HepG2 (cell line): ENCODE measurements around the gene TMEM190. TPM values are rescaled to one million over a fixed set of nuclear protein-coding genes. Genes with fewer than 3 reads are reported as not detected.
A peak's percentile ranks its signal among the peaks of the same experiment; 100 is the strongest.

Experiments
- AGO1 ChIP-seq: fragments of 200-400 bp; formaldehyde crosslinking; IDR thresholded peaks from 2 replicates; pipeline ENCODE4 v1.6.1; 2017; ENCODE audit warnings: mild to moderate bottlenecking, low read depth, low read length, moderate library complexity; ENCODE audit not compliant: poor library complexity, severe bottlenecking
- BCL6 ChIP-seq: IDR thresholded peaks from 2 replicates; pipeline ENCODE4 v1.6.1; 2016; ENCODE audit warnings: missing genetic modification reagents, missing compliant biosample characterization
- DMAP1 ChIP-seq: IDR thresholded peaks from 2 replicates; pipeline ENCODE4 v1.6.1; 2016
- EEA1 ChIP-seq: sonication (generic); formaldehyde crosslinking; IDR thresholded peaks from 2 replicates; pipeline ENCODE4 v1.5.1; 2020; ENCODE audit warnings: mild to moderate bottlenecking, missing genetic modification reagents, borderline replicate concordance
- ERF ChIP-seq: IDR thresholded peaks from 2 replicates; pipeline ENCODE4 v1.6.1; 2018; ENCODE audit warnings: missing biosample characterization, missing genetic modification reagents
- FIP1L1 ChIP-seq: fragments of 200-400 bp; formaldehyde crosslinking; IDR thresholded peaks from 2 replicates; pipeline ENCODE4 v1.6.1; 2018; ENCODE audit warnings: low read depth, mild to moderate bottlenecking, low read length, moderate library complexity, borderline replicate concordance; ENCODE audit not compliant: insufficient read depth
- HDAC6 ChIP-seq: fragments of 200-600 bp; sonication (generic); IDR thresholded peaks from 2 replicates; pipeline ENCODE4 v1.7.0; 2017; ENCODE audit warnings: mild to moderate bottlenecking, antibody characterized with exemption, low read length, low read depth
- HES4 ChIP-seq: sonication (generic); formaldehyde crosslinking; IDR thresholded peaks from 2 replicates; pipeline ENCODE4 v1.9.0; 2021; ENCODE audit warnings: mild to moderate bottlenecking, missing genetic modification reagents, borderline replicate concordance
- MAFK ChIP-seq, 2 experiments: IDR thresholded peaks in 1 of 2; conservative IDR thresholded peaks in 1 of 2; 2 replicates each; pipeline ENCODE4 v1.6.1; 2011; ENCODE audit warnings: improper control_type of control experiment in 2 of 2, low read length in 2 of 2
- REPIN1 ChIP-seq: sonication (generic); formaldehyde crosslinking; IDR thresholded peaks from 2 replicates; pipeline ENCODE4 v1.8.0; 2022; ENCODE audit warnings: missing genetic modification reagents, low read depth, mild to moderate bottlenecking, borderline replicate concordance
- RNF2 ChIP-seq: fragments of 450-650 bp; conservative IDR thresholded peaks from 2 replicates; pipeline ENCODE4 v1.6.1; 2016; ENCODE audit warnings: low read depth
- SIX4 ChIP-seq: sonication (generic); formaldehyde crosslinking; IDR thresholded peaks from 2 replicates; pipeline ENCODE4 v1.4.0; 2020; ENCODE audit warnings: missing genetic modification reagents
- SP140L ChIP-seq: sonication (generic); formaldehyde crosslinking; IDR thresholded peaks from 2 replicates; pipeline ENCODE4 v1.4.0; 2020; ENCODE audit warnings: missing genetic modification reagents, borderline replicate concordance
- SRSF9 ChIP-seq: fragments of 200-400 bp; formaldehyde crosslinking; IDR thresholded peaks from 2 replicates; pipeline ENCODE4 v1.6.1; 2018; ENCODE audit warnings: borderline replicate concordance, mild to moderate bottlenecking, low read depth, low read length; ENCODE audit not compliant: insufficient read depth, poor library complexity, severe bottlenecking
- STAT5B ChIP-seq: sonication (generic); formaldehyde crosslinking; IDR thresholded peaks from 2 replicates; pipeline ENCODE4 v1.4.0; 2020; ENCODE audit warnings: missing genetic modification reagents
- TCF7L2 ChIP-seq: IDR thresholded peaks from 2 replicates; pipeline ENCODE4 v1.6.1; 2011; ENCODE audit warnings: mild to moderate bottlenecking, low read depth, low read length, moderate library complexity
- TGIF2 ChIP-seq: IDR thresholded peaks from 2 replicates; pipeline ENCODE4 v1.6.1; 2016; ENCODE audit warnings: control low read depth, missing compliant biosample characterization
- ZFP62 ChIP-seq: sonication (generic); formaldehyde crosslinking; IDR thresholded peaks from 2 replicates; pipeline ENCODE4 v1.4.0; 2020; ENCODE audit warnings: missing genetic modification reagents
- ZNF619 ChIP-seq: sonication (generic); formaldehyde crosslinking; IDR thresholded peaks from 2 replicates; pipeline ENCODE4 v1.4.0; 2020; ENCODE audit warnings: mild to moderate bottlenecking, missing genetic modification reagents
- ZNF792 ChIP-seq: IDR thresholded peaks from 2 replicates; pipeline ENCODE4 v1.6.1; 2016
- polyA plus RNA-seq, 8 experiments: library from polyadenylated mRNA; depleted of rRNA in 3 of 8; stranded (reverse) in 7 of 8; unstranded in 1 of 8; fragments of >200 nt; fragmentation: Illumina TruSeq in 4 of 8; extraction: Trizol in 4 of 8; gene quantifications; 2 replicates each; pipeline versions ENCODE4 v1.2.1 to v1.2.3, GENCODE V29; 2011 to 2016; ENCODE audit warnings: low read depth in 4 of 8, missing spikeins in 1 of 8, mixed read lengths in 1 of 8; ENCODE audit not compliant: insufficient read depth in 1 of 8
- total RNA-seq, 5 experiments: library from RNA; depleted of rRNA; stranded (reverse); fragments of >200 nt; fragmentation: Illumina TruSeq; extraction: Trizol; gene quantifications; 2 replicates each; pipeline ENCODE4 v1.2.3, GENCODE V29; 2016; ENCODE audit warnings: low read depth in 1 of 5
- TF ChIP-seq, protein P1 (sequence below): IDR thresholded peaks from 2 replicates; pipeline ENCODE4 v1.6.1; 2016; ENCODE audit warnings: missing compliant biosample characterization, missing genetic modification reagents, borderline replicate concordance
- TF ChIP-seq, protein P2 (sequence below): sonication (generic); formaldehyde crosslinking; conservative IDR thresholded peaks from 2 replicates; pipeline ENCODE4 v1.4.0; 2020; ENCODE audit warnings: missing genetic modification reagents
- TF ChIP-seq, protein P3 (sequence below): sonication (generic); formaldehyde crosslinking; conservative IDR thresholded peaks from 2 replicates; pipeline ENCODE4 v1.5.0; 2020; ENCODE audit warnings: missing genetic modification reagents
- TF ChIP-seq, protein P4 (sequence below): sonication (generic); formaldehyde crosslinking; IDR thresholded peaks from 2 replicates; pipeline ENCODE4 v1.9.0; 2022; ENCODE audit warnings: low read depth, missing genetic modification reagents

TMEM190 gene
- total and polyA plus RNA-seq, 2 of the 13 experiments (the other 11 are each of a cell fraction or from before 2014, with no cell fraction given): 0.35 to 0.83 TPM

DNA sequence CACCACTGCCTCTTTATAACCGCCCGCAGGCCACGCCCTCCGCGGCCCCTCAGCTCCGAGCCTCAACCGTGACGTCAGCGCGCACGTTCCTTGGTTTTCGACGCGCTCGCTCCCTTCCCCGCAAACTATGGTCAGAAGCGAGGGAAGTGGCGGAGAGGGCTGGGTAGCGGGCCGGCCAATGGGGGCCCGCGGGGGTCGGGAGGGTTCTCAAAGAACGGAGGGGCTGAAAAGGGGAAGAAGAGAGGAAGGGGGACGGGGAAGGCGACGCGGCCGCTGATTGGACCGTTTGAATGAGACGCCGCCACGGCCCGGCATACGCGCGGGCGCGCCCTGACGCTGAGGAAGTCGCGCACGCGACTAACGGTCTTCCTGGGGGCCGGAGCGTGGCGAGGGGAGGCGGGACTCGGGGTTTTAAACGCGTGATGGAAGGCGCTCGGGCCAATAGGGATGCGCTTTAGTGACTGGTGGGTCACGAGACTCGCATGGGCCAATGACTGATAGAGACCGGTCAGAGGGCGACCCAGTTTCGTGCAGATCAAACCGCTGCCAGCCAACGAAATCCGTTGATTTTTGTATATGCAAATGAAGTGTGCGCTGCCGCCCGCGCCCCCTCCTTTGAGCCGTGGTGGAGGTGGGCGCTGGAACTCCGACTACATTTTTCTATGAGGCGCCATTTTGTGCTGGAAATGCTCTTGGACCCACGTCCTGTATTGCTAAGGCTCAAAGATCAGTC is 31.3 kb downstream of the TMEM190 start (continued):
- TF ChIP-seq HDAC6: no peak
- TF ChIP-seq TGIF2: no peak
- peak; percentile 69; the same call in 1 of the 2 replicates for TF ChIP-seq ERF (CRISPR knock-in tag)
- TF ChIP-seq BCL6: peak; percentile 27; the same call in 1 of the 2 replicates
- TF ChIP-seq ZNF792: no peak
- TF ChIP-seq, protein P1, sequence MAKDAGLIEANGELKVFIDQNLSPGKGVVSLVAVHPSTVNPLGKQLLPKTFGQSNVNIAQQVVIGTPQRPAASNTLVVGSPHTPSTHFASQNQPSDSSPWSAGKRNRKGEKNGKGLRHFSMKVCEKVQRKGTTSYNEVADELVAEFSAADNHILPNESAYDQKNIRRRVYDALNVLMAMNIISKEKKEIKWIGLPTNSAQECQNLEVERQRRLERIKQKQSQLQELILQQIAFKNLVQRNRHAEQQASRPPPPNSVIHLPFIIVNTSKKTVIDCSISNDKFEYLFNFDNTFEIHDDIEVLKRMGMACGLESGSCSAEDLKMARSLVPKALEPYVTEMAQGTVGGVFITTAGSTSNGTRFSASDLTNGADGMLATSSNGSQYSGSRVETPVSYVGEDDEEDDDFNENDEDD (CRISPR knock-in tag): peak; percentile 87
- TF ChIP-seq FIP1L1: no peak
- no peak for TF ChIP-seq STAT5B (CRISPR knock-in tag)
- TF ChIP-seq, protein P2, sequence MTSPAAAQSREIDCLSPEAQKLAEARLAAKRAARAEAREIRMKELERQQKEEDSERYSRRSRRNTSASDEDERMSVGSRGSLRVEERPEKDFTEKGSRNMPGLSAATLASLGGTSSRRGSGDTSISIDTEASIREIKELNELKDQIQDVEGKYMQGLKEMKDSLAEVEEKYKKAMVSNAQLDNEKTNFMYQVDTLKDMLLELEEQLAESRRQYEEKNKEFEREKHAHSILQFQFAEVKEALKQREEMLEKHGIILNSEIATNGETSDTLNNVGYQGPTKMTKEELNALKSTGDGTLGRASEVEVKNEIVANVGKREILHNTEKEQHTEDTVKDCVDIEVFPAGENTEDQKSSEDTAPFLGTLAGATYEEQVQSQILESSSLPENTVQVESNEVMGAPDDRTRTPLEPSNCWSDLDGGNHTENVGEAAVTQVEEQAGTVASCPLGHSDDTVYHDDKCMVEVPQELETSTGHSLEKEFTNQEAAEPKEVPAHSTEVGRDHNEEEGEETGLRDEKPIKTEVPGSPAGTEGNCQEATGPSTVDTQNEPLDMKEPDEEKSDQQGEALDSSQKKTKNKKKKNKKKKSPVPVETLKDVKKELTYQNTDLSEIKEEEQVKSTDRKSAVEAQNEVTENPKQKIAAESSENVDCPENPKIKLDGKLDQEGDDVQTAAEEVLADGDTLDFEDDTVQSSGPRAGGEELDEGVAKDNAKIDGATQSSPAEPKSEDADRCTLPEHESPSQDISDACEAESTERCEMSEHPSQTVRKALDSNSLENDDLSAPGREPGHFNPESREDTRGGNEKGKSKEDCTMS (CRISPR knock-in tag): no peak
- TF ChIP-seq EEA1 (CRISPR knock-in tag): no peak
- no peak for TF ChIP-seq ZNF619 (CRISPR knock-in tag)
- TF ChIP-seq, protein P3, sequence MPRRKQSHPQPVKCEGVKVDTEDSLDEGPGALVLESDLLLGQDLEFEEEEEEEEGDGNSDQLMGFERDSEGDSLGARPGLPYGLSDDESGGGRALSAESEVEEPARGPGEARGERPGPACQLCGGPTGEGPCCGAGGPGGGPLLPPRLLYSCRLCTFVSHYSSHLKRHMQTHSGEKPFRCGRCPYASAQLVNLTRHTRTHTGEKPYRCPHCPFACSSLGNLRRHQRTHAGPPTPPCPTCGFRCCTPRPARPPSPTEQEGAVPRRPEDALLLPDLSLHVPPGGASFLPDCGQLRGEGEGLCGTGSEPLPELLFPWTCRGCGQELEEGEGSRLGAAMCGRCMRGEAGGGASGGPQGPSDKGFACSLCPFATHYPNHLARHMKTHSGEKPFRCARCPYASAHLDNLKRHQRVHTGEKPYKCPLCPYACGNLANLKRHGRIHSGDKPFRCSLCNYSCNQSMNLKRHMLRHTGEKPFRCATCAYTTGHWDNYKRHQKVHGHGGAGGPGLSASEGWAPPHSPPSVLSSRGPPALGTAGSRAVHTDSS (CRISPR knock-in tag): no peak
- no peak for TF ChIP-seq HES4 (CRISPR knock-in tag)
- no peak for TF ChIP-seq MAFK (conservative IDR thresholded peaks at IDR 0.05 in 1 of 2, IDR thresholded peaks at IDR 0.05 in 1 of 2; ENCODE audit: low read length in 2 of 2)
- TF ChIP-seq SIX4: 0 out of 2 replicates have a peak, but pooled peaks have one; percentile 36
- TF ChIP-seq TCF7L2: no peak
- no peak for TF ChIP-seq ZFP62 (CRISPR knock-in tag)
- peak; percentile 94 for TF ChIP-seq RNF2
- TF ChIP-seq, protein P4, sequence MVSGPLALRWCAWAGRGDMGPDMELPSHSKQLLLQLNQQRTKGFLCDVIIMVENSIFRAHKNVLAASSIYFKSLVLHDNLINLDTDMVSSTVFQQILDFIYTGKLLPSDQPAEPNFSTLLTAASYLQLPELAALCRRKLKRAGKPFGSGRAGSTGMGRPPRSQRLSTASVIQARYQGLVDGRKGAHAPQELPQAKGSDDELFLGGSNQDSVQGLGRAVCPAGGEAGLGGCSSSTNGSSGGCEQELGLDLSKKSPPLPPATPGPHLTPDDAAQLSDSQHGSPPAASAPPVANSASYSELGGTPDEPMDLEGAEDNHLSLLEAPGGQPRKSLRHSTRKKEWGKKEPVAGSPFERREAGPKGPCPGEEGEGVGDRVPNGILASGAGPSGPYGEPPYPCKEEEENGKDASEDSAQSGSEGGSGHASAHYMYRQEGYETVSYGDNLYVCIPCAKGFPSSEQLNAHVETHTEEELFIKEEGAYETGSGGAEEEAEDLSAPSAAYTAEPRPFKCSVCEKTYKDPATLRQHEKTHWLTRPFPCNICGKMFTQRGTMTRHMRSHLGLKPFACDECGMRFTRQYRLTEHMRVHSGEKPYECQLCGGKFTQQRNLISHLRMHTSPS (CRISPR knock-in tag): no peak
- TF ChIP-seq SP140L (CRISPR knock-in tag): 0 out of 2 replicates have a peak, but pooled peaks have one; percentile 24
- peak; percentile 41 for TF ChIP-seq AGO1
- 0 out of 2 replicates have a peak, but pooled peaks have one; percentile 69 for TF ChIP-seq DMAP1 (CRISPR knock-in tag)
- no peak for TF ChIP-seq REPIN1 (CRISPR knock-in tag)
- TF ChIP-seq SRSF9: no peak
